Measurements from ENCODE around the gene IFIT1. TPM values are rescaled to one million over a fixed set of nuclear protein-coding genes. Genes with fewer than 3 reads are reported as not detected.

Gene IFIT1
- total RNA-seq, 2 donors from 2014 or later, result 6.7 to 10.6 TPM

- Histone ChIP-seq H3K27me3 (no peaks in the 10 kb centered on the region), H3K4me3 (no peak overlapping the region), H3K36me3 (no peaks in the 10 kb centered on the region), H3K9me3 (no peaks in the 10 kb centered on the region), H3K4me1 (peaks cover 0 to 28% of the 10 kb centered on the region in 2 donors), H3K27ac (no peak overlapping the region)
- no peak for TF ChIP-seq CTCF (IDR thresholded peaks at IDR 0.05)
- DNase-seq (ENCODE audit: low spot score), result no peak
These were observed 28.5 kb upstream of the IFIT1 start for GRCh38 chr10:89363729-89364442.

- TF ChIP-seq CTCF (IDR thresholded peaks at IDR 0.05), result no peak
- no peak overlapping the region for H3K4me3 ChIP-seq
- no peak overlapping the region for H3K27ac ChIP-seq
- no peak for DNase-seq (ENCODE audit: low spot score)
- H3K4me1 ChIP-seq, result peaks cover 0 to 33% of the 10 kb centered on the region in 2 donors
- no peaks in the 10 kb centered on the region for H3K9me3 ChIP-seq
- H3K27me3 ChIP-seq, result no peaks in the 10 kb centered on the region
- H3K36me3 ChIP-seq, result no peaks in the 10 kb centered on the region
These were observed 27.9 kb upstream of the IFIT1 start for GRCh38 chr10:89364531-89364930.

- Histone ChIP-seq H3K36me3 (no peaks in the 10 kb centered on the region), H3K4me3 (no peak overlapping the region), H3K4me1 (peaks cover 0 to 33% of the 10 kb centered on the region in 2 donors), H3K27me3 (no peaks in the 10 kb centered on the region), H3K9me3 (no peaks in the 10 kb centered on the region), H3K27ac (no peak overlapping the region)
- DNase-seq (ENCODE audit: low spot score), result no peak
- no peak for TF ChIP-seq CTCF (IDR thresholded peaks at IDR 0.05)
These were observed 24.9 kb upstream of the IFIT1 start for GRCh38 chr10:89367529-89367928.

- Histone ChIP-seq H3K4me1 (peaks cover 0 to 29% of the 10 kb centered on the region in 2 donors), H3K9me3 (no peaks in the 10 kb centered on the region), H3K27ac (no peak overlapping the region), H3K4me3 (no peak overlapping the region), H3K27me3 (no peaks in the 10 kb centered on the region), H3K36me3 (no peaks in the 10 kb centered on the region)
- no peak for TF ChIP-seq CTCF (IDR thresholded peaks at IDR 0.05)
- DNase-seq (ENCODE audit: low spot score), result no peak
These were observed 24.3 kb upstream of the IFIT1 start for GRCh38 chr10:89368129-89368528.

- Histone ChIP-seq H3K36me3 (no peaks in the 10 kb centered on the region), H3K27me3 (no peaks in the 10 kb centered on the region), H3K4me1 (peaks cover 0 to 32% of the 10 kb centered on the region in 2 donors), H3K27ac (no peak overlapping the region), H3K4me3 (no peak overlapping the region), H3K9me3 (no peaks in the 10 kb centered on the region)
- DNase-seq (ENCODE audit: low spot score), result no peak
- peak in 1 of 2 donors; percentile 62 for TF ChIP-seq CTCF (IDR thresholded peaks at IDR 0.05)
These were observed 23.0 kb upstream of the IFIT1 start for GRCh38 chr10:89369156-89370105.

Measured in right atrium auricular region (tissue), 2 donors.